Hematopoietic multipotent progenitor cell treated with erythropoietin and hydrocortisone succinate and interleukin-3 and kit ligand, for 4 days (in vitro differentiated cells): ENCODE results near the gene CHERP.

Experiments used
- DNase-seq: peaks from one replicate; pipeline ENCODE4 v3.0.0-alpha.2; 2015

Gene CHERP

GRCh38 chr19:16542045-16542909 is at the start of gene CHERP:
Gene CHERP, minus strand, starts transcription at chr19:16542437. Its CDS starts 59 bp downstream, at chr19:16542378.
- DNase-seq: peak; percentile 98

- DNase-seq: no peak
Observed at GRCh38 chr19:16590876-16591802, 48.9 kb upstream of the CHERP start.

DNA sequence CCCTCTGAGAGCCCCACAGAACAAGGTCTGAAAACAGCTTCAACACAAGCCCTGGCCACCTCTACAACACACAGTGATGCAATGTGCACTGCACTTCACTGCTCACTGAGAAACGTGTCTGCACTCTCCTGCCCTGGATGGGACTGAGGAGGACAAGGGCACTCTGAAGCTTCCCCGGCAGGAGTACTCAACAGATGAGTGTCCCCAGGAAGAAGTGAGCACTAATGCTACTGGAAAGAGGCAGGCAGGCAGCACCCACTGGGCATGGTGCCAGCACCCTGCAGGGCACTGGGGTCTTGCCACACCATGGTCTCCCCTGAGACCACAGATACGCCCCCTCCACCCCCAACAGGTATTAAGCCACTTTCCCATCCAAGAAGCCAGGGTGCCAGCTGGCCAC is 47.7 kb upstream of the CHERP start:
- no peak for DNase-seq

DNA sequence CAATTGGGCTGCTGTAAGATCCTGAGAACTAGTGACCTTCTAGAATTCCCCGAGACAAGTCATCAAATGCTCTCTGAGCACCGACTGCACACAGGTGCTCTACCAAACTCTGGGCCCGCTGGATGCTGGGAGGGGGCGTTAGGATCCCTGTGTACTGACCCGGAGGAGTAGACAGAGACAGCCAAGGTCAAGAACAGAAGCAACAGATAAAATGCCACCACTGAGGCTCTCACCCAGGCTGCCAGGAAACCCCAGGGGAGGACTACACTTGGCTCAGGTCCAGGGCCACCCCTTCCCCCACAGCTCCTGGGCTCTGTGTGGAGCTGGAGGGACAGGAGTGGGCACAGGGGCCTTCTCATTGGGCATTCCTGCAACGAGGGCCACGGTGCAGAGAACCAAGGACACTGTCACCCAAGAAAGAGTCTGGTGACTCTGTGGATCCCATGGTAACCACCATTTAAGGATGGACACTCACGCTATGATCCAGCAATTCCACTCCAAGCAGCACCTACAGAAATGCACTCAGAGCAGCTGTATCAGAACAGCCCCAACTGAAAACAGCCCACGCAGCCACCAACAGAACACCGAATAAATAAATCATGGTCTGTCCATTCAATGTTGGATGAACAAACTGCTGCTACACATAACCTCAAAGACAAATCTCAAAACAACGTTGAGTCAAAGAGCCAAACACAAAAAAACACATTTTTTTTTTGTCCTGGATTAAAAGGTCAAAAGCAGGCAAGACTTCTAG is 46.8 kb upstream of the CHERP start:
- DNase-seq: no peak

GRCh38 chr19:16587833-16588823 is 45.9 kb upstream of the CHERP start:
- peak; percentile 93 for DNase-seq

GRCh38 chr19:16586991-16587832 is 45.0 kb upstream of the CHERP start:
- DNase-seq: peak; percentile 27

- DNase-seq: no peak
Observed at GRCh38 chr19:16586477-16586871, 44.2 kb upstream of the CHERP start.

DNA sequence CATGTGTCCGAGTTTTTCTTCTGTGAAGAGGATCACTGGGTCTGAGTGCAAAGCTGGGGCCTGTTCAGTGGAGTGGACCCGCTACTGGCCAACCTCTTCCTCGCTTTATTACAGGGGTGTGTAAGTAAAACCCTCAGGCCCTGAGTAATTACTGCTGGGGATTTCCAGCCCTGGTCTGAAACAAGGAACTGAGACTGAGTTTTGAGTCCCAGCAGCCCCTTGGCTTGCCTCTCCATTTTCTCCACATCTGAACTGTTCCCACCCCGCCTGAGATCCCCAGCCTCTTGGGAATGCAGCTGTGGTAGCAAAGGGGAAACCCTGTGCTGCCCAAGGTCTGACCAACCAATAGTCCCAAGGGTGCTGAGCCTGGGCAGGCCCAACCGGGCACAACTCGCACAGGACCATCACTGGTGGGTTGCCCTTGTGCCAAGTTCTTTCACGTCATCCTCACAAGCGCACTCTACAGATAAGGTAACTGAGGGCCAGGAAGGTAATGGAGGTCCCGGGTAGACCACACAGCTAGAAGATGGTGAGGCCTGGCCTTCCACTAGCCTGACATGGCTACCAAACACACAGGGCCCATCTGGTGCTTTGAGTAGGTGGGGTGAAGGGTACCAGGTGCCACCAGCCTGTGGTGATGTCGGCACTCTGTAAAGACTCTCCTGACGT is 43.7 kb upstream of the CHERP start:
- DNase-seq: no peak

DNA sequence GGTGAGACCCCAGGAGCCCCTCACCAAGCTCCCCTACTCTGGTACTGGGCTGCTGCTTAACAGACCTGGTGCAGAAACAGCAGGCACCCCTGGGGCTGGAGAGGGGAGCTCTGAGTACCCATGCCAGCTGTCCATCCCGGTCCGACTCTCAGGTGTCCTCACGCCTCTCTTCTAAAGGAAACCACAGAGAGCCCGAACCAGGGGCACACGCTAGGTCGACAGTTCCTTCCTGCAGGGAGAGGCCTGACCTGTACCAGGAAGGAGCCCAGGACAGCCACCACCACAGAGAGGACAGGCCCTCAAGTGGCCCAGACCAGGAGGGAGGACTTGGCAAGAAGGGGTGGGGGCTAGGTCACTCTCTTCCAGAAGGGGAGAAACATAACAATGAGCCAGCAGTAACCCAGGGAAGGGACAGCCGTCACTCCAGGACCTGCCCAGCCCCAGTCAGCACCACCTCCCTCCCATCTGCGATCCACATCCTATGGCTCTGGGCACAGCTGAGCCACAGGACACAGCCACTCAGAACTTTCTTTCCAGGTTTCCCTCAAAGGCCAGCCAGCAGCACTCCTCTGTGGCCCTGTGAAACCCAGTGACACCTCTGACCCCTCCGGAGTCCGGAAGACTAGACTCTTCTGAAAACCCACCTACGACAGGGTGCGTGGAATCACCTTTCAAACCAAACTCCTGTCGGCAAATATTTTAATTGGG is 43.0 kb upstream of the CHERP start:
- no peak for DNase-seq

GRCh38 chr19:16584248-16585093 is 42.2 kb upstream of the CHERP start:
- DNase-seq: peak; percentile 95

DNA sequence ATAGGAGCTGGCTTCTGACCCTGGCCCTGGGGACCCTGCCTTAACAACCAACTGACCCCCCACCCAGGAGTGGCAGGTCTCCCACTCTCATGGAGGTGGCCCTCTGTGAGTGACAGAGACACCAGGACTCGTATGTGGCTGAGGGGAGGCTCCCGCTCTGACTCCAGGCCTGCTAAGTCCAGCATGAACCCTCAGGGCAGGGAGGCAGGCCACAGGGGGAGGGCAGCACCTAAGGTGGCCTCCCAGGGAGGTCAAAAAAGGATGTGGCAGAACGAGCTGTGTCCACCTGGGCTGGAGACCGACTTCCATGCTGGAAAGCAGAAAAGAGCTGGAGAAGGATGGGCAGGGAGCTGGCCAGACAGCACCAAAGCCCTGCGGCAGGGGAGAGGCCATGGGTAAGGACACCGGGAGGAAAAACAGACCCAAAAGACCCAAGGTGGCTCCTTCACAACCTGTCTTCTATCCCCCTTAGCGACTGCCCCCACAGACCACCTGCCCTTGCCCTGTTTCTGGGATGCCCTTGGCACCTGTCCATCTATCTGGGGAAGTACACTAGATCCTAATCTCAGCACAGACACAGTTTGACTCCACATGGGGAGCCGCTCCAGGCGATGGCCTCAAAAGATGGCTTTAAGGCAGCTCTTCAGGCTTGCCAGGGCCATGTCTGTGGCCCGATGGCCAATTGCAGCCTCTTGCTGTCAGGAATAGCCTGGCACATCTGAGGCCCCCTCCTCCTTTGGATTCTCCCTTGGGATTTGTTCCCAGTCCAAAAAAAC is 40.4 kb upstream of the CHERP start:
- DNase-seq: no peak

GRCh38 chr19:16581971-16582343 is 39.7 kb upstream of the CHERP start:
- DNase-seq: no peak

GRCh38 chr19:16581145-16581970 is 39.1 kb upstream of the CHERP start:
- no peak for DNase-seq

- DNase-seq: peak; percentile 48
Observed at GRCh38 chr19:16579381-16579780, 37.1 kb upstream of the CHERP start.

- no peak for DNase-seq
Observed at GRCh38 chr19:16577531-16577985, 35.3 kb upstream of the CHERP start.

DNA sequence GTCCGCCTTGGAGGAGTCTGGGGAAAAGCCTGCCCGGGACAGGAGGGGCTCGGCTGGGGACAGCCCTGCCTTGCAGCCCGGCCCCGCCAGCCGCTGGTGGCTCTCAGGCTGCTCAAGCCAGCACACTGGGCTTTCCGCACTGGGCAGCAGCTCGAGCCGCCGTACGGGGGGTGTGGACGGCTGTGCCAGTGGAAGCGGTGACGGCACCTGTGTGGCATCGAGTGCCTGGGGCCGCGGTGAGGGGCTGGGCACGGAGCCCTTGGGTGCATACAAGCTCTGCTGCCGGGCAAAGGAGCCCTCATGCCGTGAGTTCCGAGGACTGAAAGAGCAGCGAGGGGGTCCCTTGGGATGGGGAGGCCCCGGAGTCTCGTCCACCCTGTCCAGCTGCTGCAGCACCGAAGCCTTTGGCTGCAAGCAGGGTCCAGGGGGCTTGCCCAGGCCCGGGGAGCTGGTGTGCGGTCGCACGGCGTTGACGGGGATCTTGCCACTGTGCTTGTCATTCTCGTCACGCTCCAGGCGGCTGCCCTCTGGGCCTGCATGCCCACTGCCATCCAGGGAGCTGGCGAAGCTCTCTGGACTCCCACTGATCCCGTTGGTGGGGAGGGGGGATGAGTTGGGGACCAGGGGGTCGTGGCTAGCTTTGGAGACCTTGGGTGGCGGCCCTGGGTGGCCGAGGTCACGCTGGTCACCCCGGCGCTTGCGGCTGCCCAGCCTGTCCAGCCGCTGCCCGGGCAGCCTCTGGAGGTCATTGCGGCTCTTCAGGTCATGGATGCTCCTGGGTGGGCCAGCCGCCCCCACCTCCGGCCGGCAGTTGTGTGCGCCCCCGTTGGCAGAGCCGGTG is 34.7 kb upstream of the CHERP start:
- DNase-seq: no peak
